Left lung (tissue), 10 donors: ENCODE measurements around the gene C10orf90. TPM values are rescaled to one million over a fixed set of nuclear protein-coding genes. Genes with fewer than 3 reads are reported as not detected.

ENCODE experiments used
- ATAC-seq: fragments of 200-7000 bp; cut with Tn5 transposase; one replicate; pipeline ENCODE4 v1.9.1; 2020; ENCODE audit warnings: moderate library complexity
- DNase-seq, 4 donors: peaks; one replicate each; pipeline ENCODE4 v3.0.0-alpha.2; 2013 to 2020
- H3K27ac ChIP-seq, 2 donors: fragments of 200-600 bp; sonication (generic) in 1 of 2; one replicate each; pipeline versions ENCODE4 v1.5.0 to v1.8.0; 2020 to 2021
- H3K27me3 ChIP-seq, 2 donors: fragments of 200-600 bp; sonication (generic) in 1 of 2; one replicate each; pipeline versions ENCODE4 v1.5.0 to v1.8.0; 2020 to 2021
- H3K36me3 ChIP-seq, 2 donors: fragments of 200-600 bp; sonication (generic) in 1 of 2; one replicate each; pipeline versions ENCODE4 v1.5.0 to v1.8.0; 2020 to 2021
- H3K4me1 ChIP-seq, 2 donors: fragments of 200-600 bp; one replicate each; pipeline ENCODE4 v1.8.0; 2021
- H3K4me3 ChIP-seq, 2 donors: fragments of 200-600 bp; sonication (generic) in 1 of 2; one replicate each; pipeline versions ENCODE4 v1.5.0 to v1.8.0; 2020 to 2021; ENCODE audit warnings: mild to moderate bottlenecking in 1 of 2
- H3K9me3 ChIP-seq, 2 donors: fragments of 200-600 bp; sonication (generic) in 1 of 2; one replicate each; pipeline versions ENCODE4 v1.5.0 to v1.8.0; 2020 to 2021
- intact Hi-C, 2 donors: fragments of 100-400 bp; cut with DNase I; formaldehyde crosslinking; loops; one replicate each; pipeline versions ENCODE4 v1.11.2 to v1.14.2; 2022
- polyA plus RNA-seq, 6 donors: library from polyadenylated mRNA; unstranded; fragments of 120-200 nt; gene quantifications; one replicate each; pipeline ENCODE4 v1.2.1, GENCODE V29; 2013; ENCODE audit not compliant: insufficient read length in 6 of 6
- total RNA-seq, 2 donors: library from RNA; stranded (reverse); fragmentation: NEBNext Ultra II Directional; extraction: Animal tissue kit (Norgen Biotek cat#: 25700); gene quantifications; one replicate each; pipeline ENCODE4 v1.2.1, GENCODE V29; 2021
- TF ChIP-seq, protein P1 (sequence below), 2 donors: fragments of 200-600 bp; sonication (generic) in 1 of 2; IDR thresholded peaks; one replicate each; pipeline versions ENCODE4 v1.5.0 to v1.8.0; 2021; ENCODE audit warnings: antibody characterized with exemption in 2 of 2
- donor health status: DM: no; HTN: yes; CAD: no.
- donor health status: DM: no; HTN: no; CAD: no.

The C10orf90 gene
- total and polyA plus RNA-seq, 8 donors: 12.6 to 29.8 (median 20.5) TPM; not detected in 2

DNA sequence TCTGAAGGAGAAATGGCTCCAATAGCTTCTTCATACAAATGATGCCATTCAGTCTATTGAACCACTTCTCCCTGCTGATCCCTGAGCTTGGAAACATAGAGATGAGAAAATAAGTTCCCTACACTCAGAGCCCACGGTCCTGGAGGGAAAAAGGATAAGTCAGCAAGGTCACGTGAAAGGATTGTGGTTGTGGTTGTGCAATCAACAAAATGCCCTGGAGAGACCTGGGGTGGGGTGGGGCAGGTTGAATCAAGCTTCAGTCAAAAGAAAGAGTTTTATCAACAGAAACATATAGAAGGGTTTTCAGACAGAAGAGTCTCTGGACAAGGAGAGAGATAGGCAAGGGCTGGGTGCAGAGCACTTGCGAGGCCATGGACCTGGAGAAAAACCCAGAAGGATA is 30.1 kb downstream of the C10orf90 start:
- intact Hi-C loops: no loop called here
- no peaks in the 10 kb centered on the region for H3K27me3 ChIP-seq
- TF ChIP-seq, protein P1, sequence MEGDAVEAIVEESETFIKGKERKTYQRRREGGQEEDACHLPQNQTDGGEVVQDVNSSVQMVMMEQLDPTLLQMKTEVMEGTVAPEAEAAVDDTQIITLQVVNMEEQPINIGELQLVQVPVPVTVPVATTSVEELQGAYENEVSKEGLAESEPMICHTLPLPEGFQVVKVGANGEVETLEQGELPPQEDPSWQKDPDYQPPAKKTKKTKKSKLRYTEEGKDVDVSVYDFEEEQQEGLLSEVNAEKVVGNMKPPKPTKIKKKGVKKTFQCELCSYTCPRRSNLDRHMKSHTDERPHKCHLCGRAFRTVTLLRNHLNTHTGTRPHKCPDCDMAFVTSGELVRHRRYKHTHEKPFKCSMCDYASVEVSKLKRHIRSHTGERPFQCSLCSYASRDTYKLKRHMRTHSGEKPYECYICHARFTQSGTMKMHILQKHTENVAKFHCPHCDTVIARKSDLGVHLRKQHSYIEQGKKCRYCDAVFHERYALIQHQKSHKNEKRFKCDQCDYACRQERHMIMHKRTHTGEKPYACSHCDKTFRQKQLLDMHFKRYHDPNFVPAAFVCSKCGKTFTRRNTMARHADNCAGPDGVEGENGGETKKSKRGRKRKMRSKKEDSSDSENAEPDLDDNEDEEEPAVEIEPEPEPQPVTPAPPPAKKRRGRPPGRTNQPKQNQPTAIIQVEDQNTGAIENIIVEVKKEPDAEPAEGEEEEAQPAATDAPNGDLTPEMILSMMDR (IDR thresholded peaks at IDR 0.05): no peak
- no peak overlapping the region for H3K27ac ChIP-seq
- peak; percentile 41 for ATAC-seq
- DNase-seq: no peak
- H3K9me3 ChIP-seq: no peaks in the 10 kb centered on the region
- H3K36me3 ChIP-seq: no peaks in the 10 kb centered on the region
- H3K4me1 ChIP-seq: no peaks in the 10 kb centered on the region
- H3K4me3 ChIP-seq: no peak overlapping the region

GRCh38 chr10:126639084-126639483 is 31.4 kb downstream of the C10orf90 start:
- no peak for DNase-seq
- TF ChIP-seq, protein P1 (IDR thresholded peaks at IDR 0.05): no peak
- no peaks in the 10 kb centered on the region for H3K4me1 ChIP-seq
- intact Hi-C loops: no loop called here
- no peaks in the 10 kb centered on the region for H3K9me3 ChIP-seq
- no peaks in the 10 kb centered on the region for H3K36me3 ChIP-seq
- no peak for ATAC-seq
- H3K27ac ChIP-seq: no peak overlapping the region
- no peaks in the 10 kb centered on the region for H3K27me3 ChIP-seq
- no peak overlapping the region for H3K4me3 ChIP-seq

- Histone ChIP-seq H3K27ac (no peak overlapping the region), H3K4me1 (no peaks in the 10 kb centered on the region), H3K27me3 (no peaks in the 10 kb centered on the region), H3K9me3 (no peaks in the 10 kb centered on the region), H3K4me3 (no peak overlapping the region), H3K36me3 (no peaks in the 10 kb centered on the region)
- TF ChIP-seq, protein P1 (IDR thresholded peaks at IDR 0.05): no peak
- intact Hi-C loops: no loop called here
- DNase-seq (no peak), ATAC-seq (no peak)
Observed at GRCh38 chr10:126638542-126638941, 32.0 kb downstream of the C10orf90 start.

DNA sequence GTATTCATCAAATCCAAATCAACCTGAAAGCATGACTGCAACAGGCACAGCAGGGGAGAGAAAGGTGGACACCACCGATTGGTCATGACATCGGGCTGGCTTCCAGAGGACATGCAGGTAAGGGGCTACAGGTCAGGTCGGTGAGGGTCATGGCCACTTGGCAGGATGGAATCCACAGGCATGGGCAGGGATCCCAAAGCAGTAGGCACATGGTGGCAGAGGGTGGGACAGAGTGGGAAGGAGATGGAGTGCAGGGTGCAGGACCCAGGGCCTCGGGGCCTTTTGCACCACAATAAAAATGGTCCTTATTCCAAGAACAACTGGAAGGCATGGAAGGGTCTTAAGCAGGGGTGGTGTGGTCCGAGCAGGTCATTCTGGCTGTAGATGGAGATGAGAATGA is 33.0 kb downstream of the C10orf90 start:
- ATAC-seq (no peak), DNase-seq (no peak)
- TF ChIP-seq, protein P1 (IDR thresholded peaks at IDR 0.05): no peak
- intact Hi-C loops: no loop called here
- Histone ChIP-seq H3K36me3 (no peaks in the 10 kb centered on the region), H3K4me1 (no peaks in the 10 kb centered on the region), H3K27me3 (no peaks in the 10 kb centered on the region), H3K9me3 (no peaks in the 10 kb centered on the region), H3K27ac (no peak overlapping the region), H3K4me3 (no peak overlapping the region)

DNA sequence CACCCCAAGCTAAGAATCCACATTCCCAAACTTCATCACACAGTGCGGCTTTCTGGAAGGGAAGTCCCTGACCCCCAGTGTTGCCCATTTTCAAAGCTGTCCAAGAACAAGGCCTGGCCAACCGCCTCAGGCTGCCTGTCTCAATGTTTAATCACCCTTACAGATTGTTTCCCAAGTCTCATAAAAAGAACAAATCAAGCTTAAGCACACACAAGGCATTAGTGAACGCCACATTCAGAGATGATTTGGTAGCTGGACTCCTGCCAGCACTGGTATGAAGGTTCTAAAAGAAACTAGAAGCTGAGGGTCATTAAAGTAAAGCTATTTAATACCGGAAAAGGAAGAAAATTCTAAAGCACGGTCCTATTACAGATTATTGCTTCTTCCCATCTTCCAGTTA is 35.6 kb downstream of the C10orf90 start:
- Histone ChIP-seq H3K4me1 (no peaks in the 10 kb centered on the region), H3K4me3 (no peak overlapping the region), H3K36me3 (no peaks in the 10 kb centered on the region), H3K9me3 (no peaks in the 10 kb centered on the region), H3K27me3 (no peaks in the 10 kb centered on the region), H3K27ac (no peak overlapping the region)
- no peak for DNase-seq
- ATAC-seq: no peak
- intact Hi-C loops: no loop called here
- TF ChIP-seq, protein P1 (IDR thresholded peaks at IDR 0.05): no peak
